ENCODE data around the gene PLEKHA7.

The PLEKHA7 gene

GRCh38 chr11:16814410-16815046 lies 199.7 kb downstream of the PLEKHA7 start:
- Histone ChIP-seq H3K36me3 (ENCODE audit: control insufficient read depth, insufficient read depth, low read length) (peaks cover 6% of the 10 kb centered on the region), H3K4me1 (ENCODE audit: control insufficient read depth, insufficient read depth, low read length) (peaks cover 4% of the 10 kb centered on the region), H3K9ac (ENCODE audit: low read length) (no peak overlapping the region), H3K9me3 (ENCODE audit: control insufficient read depth, low read length) (no peaks in the 10 kb centered on the region), H3K4me3 (ENCODE audit: low read length) (no peak overlapping the region), H3K27me3 (ENCODE audit: control insufficient read depth, insufficient read depth, low read length) (no peaks in the 10 kb centered on the region)

- no peaks in the 10 kb centered on the region for H3K27me3 ChIP-seq (ENCODE audit: control insufficient read depth, insufficient read depth, low read length)
- no peaks in the 10 kb centered on the region for H3K9me3 ChIP-seq (ENCODE audit: control insufficient read depth, low read length)
- H3K36me3 ChIP-seq (ENCODE audit: control insufficient read depth, insufficient read depth, low read length) = peaks cover 6% of the 10 kb centered on the region
- no peak overlapping the region for H3K9ac ChIP-seq (ENCODE audit: low read length)
- H3K4me3 ChIP-seq (ENCODE audit: low read length) = no peak overlapping the region
- H3K4me1 ChIP-seq (ENCODE audit: control insufficient read depth, insufficient read depth, low read length) = peaks cover 4% of the 10 kb centered on the region
Observed at GRCh38 chr11:16813126-16813525, 201.1 kb downstream of the PLEKHA7 start.

GRCh38 chr11:16812274-16812673 lies 201.9 kb downstream of the PLEKHA7 start:
- Histone ChIP-seq H3K4me3 (ENCODE audit: low read length) (no peak overlapping the region), H3K4me1 (ENCODE audit: control insufficient read depth, insufficient read depth, low read length) (peaks cover 4% of the 10 kb centered on the region), H3K9me3 (ENCODE audit: control insufficient read depth, low read length) (no peaks in the 10 kb centered on the region), H3K27me3 (ENCODE audit: control insufficient read depth, insufficient read depth, low read length) (no peaks in the 10 kb centered on the region), H3K9ac (ENCODE audit: low read length) (no peak overlapping the region), H3K36me3 (ENCODE audit: control insufficient read depth, insufficient read depth, low read length) (peaks cover 6% of the 10 kb centered on the region)

GRCh38 chr11:16811136-16812020 lies 202.8 kb downstream of the PLEKHA7 start:
- H3K4me3 ChIP-seq (ENCODE audit: low read length) = no peak overlapping the region
- H3K4me1 ChIP-seq (ENCODE audit: control insufficient read depth, insufficient read depth, low read length) = peaks cover 4% of the 10 kb centered on the region
- H3K36me3 ChIP-seq (ENCODE audit: control insufficient read depth, insufficient read depth, low read length) = peaks cover 6% of the 10 kb centered on the region
- H3K27me3 ChIP-seq (ENCODE audit: control insufficient read depth, insufficient read depth, low read length) = no peaks in the 10 kb centered on the region
- no peak overlapping the region for H3K9ac ChIP-seq (ENCODE audit: low read length)
- H3K9me3 ChIP-seq (ENCODE audit: control insufficient read depth, low read length) = no peaks in the 10 kb centered on the region

- Histone ChIP-seq H3K9ac (ENCODE audit: low read length) (no peak overlapping the region), H3K4me3 (ENCODE audit: low read length) (no peak overlapping the region), H3K9me3 (ENCODE audit: control insufficient read depth, low read length) (no peaks in the 10 kb centered on the region), H3K27me3 (ENCODE audit: control insufficient read depth, insufficient read depth, low read length) (no peaks in the 10 kb centered on the region), H3K36me3 (ENCODE audit: control insufficient read depth, insufficient read depth, low read length) (peaks cover 6% of the 10 kb centered on the region), H3K4me1 (ENCODE audit: control insufficient read depth, insufficient read depth, low read length) (peaks cover under 1% of the 10 kb centered on the region)
Observed at GRCh38 chr11:16809886-16810668, 204.1 kb downstream of the PLEKHA7 start.

- peaks cover 6% of the 10 kb centered on the region for H3K36me3 ChIP-seq (ENCODE audit: control insufficient read depth, insufficient read depth, low read length)
- no peaks in the 10 kb centered on the region for H3K9me3 ChIP-seq (ENCODE audit: control insufficient read depth, low read length)
- H3K4me3 ChIP-seq (ENCODE audit: low read length) = no peak overlapping the region
- H3K4me1 ChIP-seq (ENCODE audit: control insufficient read depth, insufficient read depth, low read length) = peaks cover 13% of the 10 kb centered on the region
- no peaks in the 10 kb centered on the region for H3K27me3 ChIP-seq (ENCODE audit: control insufficient read depth, insufficient read depth, low read length)
- H3K9ac ChIP-seq (ENCODE audit: low read length) = no peak overlapping the region
Observed at GRCh38 chr11:16807306-16807705, 206.9 kb downstream of the PLEKHA7 start.

GRCh38 chr11:16806791-16807190 lies 207.4 kb downstream of the PLEKHA7 start:
- Histone ChIP-seq H3K27me3 (ENCODE audit: control insufficient read depth, insufficient read depth, low read length) (no peaks in the 10 kb centered on the region), H3K4me3 (ENCODE audit: low read length) (no peak overlapping the region), H3K4me1 (ENCODE audit: control insufficient read depth, insufficient read depth, low read length) (peaks cover 13% of the 10 kb centered on the region), H3K36me3 (ENCODE audit: control insufficient read depth, insufficient read depth, low read length) (peaks cover 6% of the 10 kb centered on the region), H3K9me3 (ENCODE audit: control insufficient read depth, low read length) (no peaks in the 10 kb centered on the region), H3K9ac (ENCODE audit: low read length) (no peak overlapping the region)

- no peaks in the 10 kb centered on the region for H3K27me3 ChIP-seq (ENCODE audit: control insufficient read depth, insufficient read depth, low read length)
- no peaks in the 10 kb centered on the region for H3K9me3 ChIP-seq (ENCODE audit: control insufficient read depth, low read length)
- no peak overlapping the region for H3K4me3 ChIP-seq (ENCODE audit: low read length)
- no peak overlapping the region for H3K9ac ChIP-seq (ENCODE audit: low read length)
- no peaks in the 10 kb centered on the region for H3K36me3 ChIP-seq (ENCODE audit: control insufficient read depth, insufficient read depth, low read length)
- peaks cover 13% of the 10 kb centered on the region for H3K4me1 ChIP-seq (ENCODE audit: control insufficient read depth, insufficient read depth, low read length)
Observed at GRCh38 chr11:16805938-16806337, 208.3 kb downstream of the PLEKHA7 start.

GRCh38 chr11:16804104-16804947 lies 209.9 kb downstream of the PLEKHA7 start:
- Histone ChIP-seq H3K4me3 (ENCODE audit: low read length) (no peak overlapping the region), H3K36me3 (ENCODE audit: control insufficient read depth, insufficient read depth, low read length) (no peaks in the 10 kb centered on the region), H3K9ac (ENCODE audit: low read length) (no peak overlapping the region), H3K27me3 (ENCODE audit: control insufficient read depth, insufficient read depth, low read length) (no peaks in the 10 kb centered on the region), H3K4me1 (ENCODE audit: control insufficient read depth, insufficient read depth, low read length) (peaks cover 13% of the 10 kb centered on the region), H3K9me3 (ENCODE audit: control insufficient read depth, low read length) (no peaks in the 10 kb centered on the region)

- Histone ChIP-seq H3K4me1 (ENCODE audit: control insufficient read depth, insufficient read depth, low read length) (peaks cover 13% of the 10 kb centered on the region), H3K4me3 (ENCODE audit: low read length) (no peak overlapping the region), H3K27me3 (ENCODE audit: control insufficient read depth, insufficient read depth, low read length) (no peaks in the 10 kb centered on the region), H3K9me3 (ENCODE audit: control insufficient read depth, low read length) (no peaks in the 10 kb centered on the region), H3K9ac (ENCODE audit: low read length) (no peak overlapping the region), H3K36me3 (ENCODE audit: control insufficient read depth, insufficient read depth, low read length) (no peaks in the 10 kb centered on the region)
Observed at GRCh38 chr11:16801288-16801980, 212.8 kb downstream of the PLEKHA7 start.

- Histone ChIP-seq H3K9me3 (ENCODE audit: control insufficient read depth, low read length) (no peaks in the 10 kb centered on the region), H3K4me3 (ENCODE audit: low read length) (no peak overlapping the region), H3K4me1 (ENCODE audit: control insufficient read depth, insufficient read depth, low read length) (peaks cover 13% of the 10 kb centered on the region), H3K27me3 (ENCODE audit: control insufficient read depth, insufficient read depth, low read length) (no peaks in the 10 kb centered on the region), H3K9ac (ENCODE audit: low read length) (no peak overlapping the region), H3K36me3 (ENCODE audit: control insufficient read depth, insufficient read depth, low read length) (no peaks in the 10 kb centered on the region)
Observed at GRCh38 chr11:16800382-16800781, 213.8 kb downstream of the PLEKHA7 start.
